Measurements from ENCODE around the gene CRIM1.

Gene CRIM1

GRCh38 chr2:36374585-36374984, 19.0 kb downstream of the CRIM1 start:
- no peak overlapping the region for H3K4me2 ChIP-seq (ENCODE audit: low read depth, low read length, poor library complexity, severe bottlenecking)

GRCh38 chr2:36376319-36376765, 20.8 kb downstream of the CRIM1 start:
- H3K4me1 ChIP-seq (ENCODE audit: insufficient read depth, low read length, poor library complexity, severe bottlenecking): peaks cover 2% of the 10 kb centered on the region
- H3K9me3 ChIP-seq (ENCODE audit: insufficient read depth, low read depth, low read length): no peaks in the 10 kb centered on the region
- H3K4me2 ChIP-seq (ENCODE audit: low read depth, low read length, poor library complexity, severe bottlenecking): no peak overlapping the region
- no peaks in the 10 kb centered on the region for H3K9me2 ChIP-seq (replicated peaks; ENCODE audit: low read depth, low read length)
- no peaks in the 10 kb centered on the region for H3K79me2 ChIP-seq (ENCODE audit: insufficient read depth, low read length)
- no peaks in the 10 kb centered on the region for H3K27me3 ChIP-seq (ENCODE audit: insufficient read depth, low read length, poor library complexity, severe bottlenecking)
- TF ChIP-seq CTCF (conservative IDR thresholded peaks at IDR 0.05; ENCODE audit: low read length): no peak
- H3K4me3 ChIP-seq (ENCODE audit: low read length, poor library complexity, severe bottlenecking): no peak overlapping the region
- no peaks in the 10 kb centered on the region for H3F3A ChIP-seq (ENCODE audit: low read depth)
- H4K20me1 ChIP-seq (ENCODE audit: insufficient read depth, low read length, poor library complexity, severe bottlenecking): no peaks in the 10 kb centered on the region
- H2AFZ ChIP-seq (ENCODE audit: low read length): no peak overlapping the region
- no peaks in the 10 kb centered on the region for H3K36me3 ChIP-seq (ENCODE audit: insufficient read depth, low read length)
- H3K9ac ChIP-seq (ENCODE audit: low read depth, low read length, poor library complexity, severe bottlenecking): no peak overlapping the region

More at GRCh38 chr2:36374585-36374984, 19.0 kb downstream of the CRIM1 start:
- Histone ChIP-seq H3K79me2 (ENCODE audit: insufficient read depth, low read length) (no peaks in the 10 kb centered on the region), H3K9me2 (replicated peaks; ENCODE audit: low read depth, low read length) (no peaks in the 10 kb centered on the region), H2AFZ (ENCODE audit: low read length) (no peak overlapping the region), H3K4me1 (ENCODE audit: insufficient read depth, low read length, poor library complexity, severe bottlenecking) (peaks cover 10% of the 10 kb centered on the region), H3K9me3 (ENCODE audit: insufficient read depth, low read depth, low read length) (no peaks in the 10 kb centered on the region), H3K36me3 (ENCODE audit: insufficient read depth, low read length) (no peaks in the 10 kb centered on the region), H3K4me3 (ENCODE audit: low read length, poor library complexity, severe bottlenecking) (no peak overlapping the region), H3F3A (ENCODE audit: low read depth) (no peaks in the 10 kb centered on the region), H3K27me3 (ENCODE audit: insufficient read depth, low read length, poor library complexity, severe bottlenecking) (no peaks in the 10 kb centered on the region), H3K9ac (ENCODE audit: low read depth, low read length, poor library complexity, severe bottlenecking) (no peak overlapping the region), H4K20me1 (ENCODE audit: insufficient read depth, low read length, poor library complexity, severe bottlenecking) (no peaks in the 10 kb centered on the region)
- TF ChIP-seq EZH2phosphoT487 (IDR thresholded peaks at IDR 0.05; ENCODE audit: borderline replicate concordance) (no peak), CTCF (conservative IDR thresholded peaks at IDR 0.05; ENCODE audit: low read length) (no peak)

GRCh38 chr2:36376992-36377738, 21.6 kb downstream of the CRIM1 start:
- Histone ChIP-seq H3K36me3 (ENCODE audit: insufficient read depth, low read length) (no peaks in the 10 kb centered on the region), H4K20me1 (ENCODE audit: insufficient read depth, low read length, poor library complexity, severe bottlenecking) (no peaks in the 10 kb centered on the region)

More at GRCh38 chr2:36376992-36377738, 21.6 kb downstream of the CRIM1 start:
- Histone ChIP-seq H2AFZ (ENCODE audit: low read length) (no peak overlapping the region), H3K9me3 (ENCODE audit: insufficient read depth, low read depth, low read length) (no peaks in the 10 kb centered on the region), H3K9ac (ENCODE audit: low read depth, low read length, poor library complexity, severe bottlenecking) (no peak overlapping the region), H3K9me2 (replicated peaks; ENCODE audit: low read depth, low read length) (no peaks in the 10 kb centered on the region), H3K4me1 (ENCODE audit: insufficient read depth, low read length, poor library complexity, severe bottlenecking) (no peaks in the 10 kb centered on the region), H3K79me2 (ENCODE audit: insufficient read depth, low read length) (no peaks in the 10 kb centered on the region), H3K27me3 (ENCODE audit: insufficient read depth, low read length, poor library complexity, severe bottlenecking) (no peaks in the 10 kb centered on the region), H3F3A (ENCODE audit: low read depth) (no peaks in the 10 kb centered on the region), H3K4me3 (ENCODE audit: low read length, poor library complexity, severe bottlenecking) (no peak overlapping the region), H3K4me2 (ENCODE audit: low read depth, low read length, poor library complexity, severe bottlenecking) (no peak overlapping the region)
- TF ChIP-seq EZH2phosphoT487 (IDR thresholded peaks at IDR 0.05; ENCODE audit: borderline replicate concordance) (no peak), CTCF (conservative IDR thresholded peaks at IDR 0.05; ENCODE audit: low read length) (no peak)

Data from Loucy (cell line).